ENCODE measurements around the gene SLC12A3. TPM values are rescaled to one million over a fixed set of nuclear protein-coding genes. Genes with fewer than 3 reads are reported as not detected.

The SLC12A3 gene
- polyA plus RNA-seq, 3 donors = 0.03 TPM; not detected in 2

GRCh38 chr16:56852968-56853367 is 12.0 kb upstream of the SLC12A3 start:
- no peaks in the 10 kb centered on the region for H3K27me3 ChIP-seq (ENCODE audit: control insufficient read depth in 2 of 2, insufficient read depth in 2 of 2, low read length in 2 of 2)
- Mint-ChIP-seq H3K27ac (peak overlapping the region in 1 of 7 donors; percentile 16), H3K36me3 (no peaks in the 10 kb centered on the region), H3K4me3 (no peak overlapping the region), H3K4me1 (peaks cover 41% of the 10 kb centered on the region), H3K9me3 (no peaks in the 10 kb centered on the region), H3K27me3 (ENCODE audit: low read depth in 3 of 3) (peaks cover 0 to 2% (median 0%) of the 10 kb centered on the region in 3 donors)
- no peak overlapping the region for H3K27ac ChIP-seq (ENCODE audit: low read depth in 1 of 2, low read length in 2 of 2)
- no peaks in the 10 kb centered on the region for H3K79me2 ChIP-seq (ENCODE audit: insufficient read depth, low read length)
- H2AFZ ChIP-seq (ENCODE audit: insufficient read depth, low read depth, low read length, poor library complexity, severe bottlenecking) = no peak overlapping the region
- H3K36me3 ChIP-seq (replicated peaks in 1 of 2; ENCODE audit: control insufficient read depth in 1 of 2, insufficient read depth in 2 of 2, low read length in 2 of 2) = no peaks in the 10 kb centered on the region
- no peak for DNase-seq
- H4K20me1 ChIP-seq (ENCODE audit: insufficient read depth, low read length) = no peaks in the 10 kb centered on the region
- no peak for TF ChIP-seq CTCF (IDR thresholded peaks at IDR 0.05)
- no peak overlapping the region for H3K9ac ChIP-seq (ENCODE audit: insufficient read depth, low read length, poor library complexity, severe bottlenecking)
- H3K4me2 ChIP-seq (replicated peaks; ENCODE audit: extremely low read depth, low read length, poor library complexity, severe bottlenecking) = no peak overlapping the region
- intact Hi-C loops (cut with micrococcal nuclease) = no loop called here
- peaks cover 22 to 26% of the 10 kb centered on the region in 2 donors for H3K4me1 ChIP-seq (ENCODE audit: control insufficient read depth in 1 of 2, insufficient read depth in 2 of 2, low read length in 2 of 2)
- no peak overlapping the region for H3K4me3 ChIP-seq (replicated peaks in 1 of 3; ENCODE audit: low read depth in 2 of 3, low read length in 3 of 3)
- H3K9me3 ChIP-seq (replicated peaks in 1 of 2; ENCODE audit: control insufficient read depth in 1 of 2, insufficient read depth in 1 of 2, low read length in 2 of 2) = no peaks in the 10 kb centered on the region
- WGBS (ENCODE audit: insufficient coverage) = 93% methylated on average over 8 of the region's 11 CpGs

- H3K4me3 ChIP-seq (replicated peaks in 1 of 3; ENCODE audit: low read depth in 2 of 3, low read length in 3 of 3) = no peak overlapping the region
- Mint-ChIP-seq H3K27me3 (ENCODE audit: low read depth in 3 of 3) (peaks cover 0 to 4% (median 3%) of the 10 kb centered on the region in 3 donors), H3K4me3 (no peak overlapping the region), H3K9me3 (no peaks in the 10 kb centered on the region), H3K4me1 (peaks cover 50% of the 10 kb centered on the region), H3K27ac (no peak overlapping the region), H3K36me3 (no peaks in the 10 kb centered on the region)
- H3K4me1 ChIP-seq (ENCODE audit: control insufficient read depth in 1 of 2, insufficient read depth in 2 of 2, low read length in 2 of 2) = peaks cover 38 to 43% of the 10 kb centered on the region in 2 donors
- H3K9me3 ChIP-seq (replicated peaks in 1 of 2; ENCODE audit: control insufficient read depth in 1 of 2, insufficient read depth in 1 of 2, low read length in 2 of 2) = no peaks in the 10 kb centered on the region
- H3K36me3 ChIP-seq (replicated peaks in 1 of 2; ENCODE audit: control insufficient read depth in 1 of 2, insufficient read depth in 2 of 2, low read length in 2 of 2) = no peaks in the 10 kb centered on the region
- H4K20me1 ChIP-seq (ENCODE audit: insufficient read depth, low read length) = no peaks in the 10 kb centered on the region
- no peak overlapping the region for H2AFZ ChIP-seq (ENCODE audit: insufficient read depth, low read depth, low read length, poor library complexity, severe bottlenecking)
- intact Hi-C loops (cut with micrococcal nuclease) = no loop called here
- H3K9ac ChIP-seq (ENCODE audit: insufficient read depth, low read length, poor library complexity, severe bottlenecking) = no peak overlapping the region
- H3K79me2 ChIP-seq (ENCODE audit: insufficient read depth, low read length) = no peaks in the 10 kb centered on the region
- H3K4me2 ChIP-seq (replicated peaks; ENCODE audit: extremely low read depth, low read length, poor library complexity, severe bottlenecking) = no peak overlapping the region
- H3K27ac ChIP-seq (ENCODE audit: low read depth in 1 of 2, low read length in 2 of 2) = no peak overlapping the region
- 100% methylated on average over 6 of the region's 6 CpGs for WGBS (ENCODE audit: insufficient coverage)
- DNase-seq = no peak
- TF ChIP-seq CTCF (IDR thresholded peaks at IDR 0.05) = no peak
- H3K27me3 ChIP-seq (ENCODE audit: control insufficient read depth in 2 of 2, insufficient read depth in 2 of 2, low read length in 2 of 2) = no peaks in the 10 kb centered on the region
These were observed 9.8 kb upstream of the SLC12A3 start for GRCh38 chr16:56855201-56855600.

Measured in CD14-positive monocyte (primary cell).